Muscle of leg (tissue), 11 donors: ENCODE data around the gene MYRIP. TPM values are rescaled to one million over a fixed set of nuclear protein-coding genes. Genes with fewer than 3 reads are reported as not detected.

Source experiments
- DNase-seq: peaks from one replicate; pipeline ENCODE4 v3.0.0; 2013
- H3K27ac ChIP-seq: one replicate; pipeline ENCODE4 v1.5.1; 2013; ENCODE audit warnings: mild to moderate bottlenecking, low read length, control low read depth
- H3K27me3 ChIP-seq: one replicate; pipeline ENCODE4 v1.6.1; 2013; ENCODE audit warnings: low read length; ENCODE audit not compliant: control insufficient read depth, insufficient read depth
- H3K36me3 ChIP-seq: one replicate; pipeline ENCODE4 v1.6.1; 2013; ENCODE audit warnings: low read length; ENCODE audit not compliant: control insufficient read depth, insufficient read depth
- H3K4me1 ChIP-seq: one replicate; pipeline ENCODE4 v1.6.1; 2013; ENCODE audit warnings: low read length; ENCODE audit not compliant: control insufficient read depth, insufficient read depth
- H3K4me3 ChIP-seq: one replicate; pipeline ENCODE4 v1.5.1; 2013; ENCODE audit warnings: low read length, control low read depth
- H3K9me3 ChIP-seq: replicated peaks from 2 replicates; pipeline ENCODE4 v1.6.1; 2013; ENCODE audit warnings: low read depth, low read length; ENCODE audit not compliant: control insufficient read depth
- WGBS: methylation state at CpG from one replicate; pipeline ENCODE4 v1.1.5; 2013; ENCODE audit warnings: missing lambda C conversion rate; ENCODE audit not compliant: insufficient coverage; 5-methylcytosine and 5-hydroxymethylcytosine counted together
- polyA plus RNA-seq, 8 donors: library from polyadenylated mRNA; unstranded; fragments of 120-200 nt; gene quantifications; one replicate each; pipeline versions ENCODE4 v1.2.1 to v1.2.3, GENCODE V29; 2013; ENCODE audit warnings: inconsistent platforms in 1 of 8, low replicate concordance in 1 of 8; ENCODE audit not compliant: insufficient read length in 8 of 8, insufficient read depth in 1 of 8
- total RNA-seq: library from RNA; stranded (reverse); fragments of 120-200 nt; gene quantifications from one replicate; pipeline ENCODE4 v1.2.4, GENCODE V29; 2013

MYRIP gene
- total and polyA plus RNA-seq, 9 donors: 0.43 to 1.3 (median 0.75) TPM

DNA sequence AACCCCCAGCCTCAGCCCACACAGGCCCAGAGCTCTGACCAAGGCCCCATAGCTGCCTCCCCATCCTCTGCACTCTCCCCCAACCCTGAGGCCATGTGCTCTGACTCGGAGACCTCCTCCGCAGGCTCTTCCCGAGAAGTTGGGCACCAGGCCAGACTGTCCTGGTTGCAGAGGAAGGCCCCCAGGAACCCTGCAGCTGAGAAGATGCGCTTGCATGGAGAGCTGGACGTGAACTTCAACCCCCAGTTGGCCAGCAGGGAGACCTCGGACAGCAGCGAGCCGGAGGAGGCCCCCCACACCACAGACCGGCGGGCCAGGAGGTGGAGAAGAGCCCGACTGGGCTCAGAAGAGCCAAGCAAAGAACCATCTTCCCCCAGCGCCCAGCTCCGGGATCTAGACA, 380.6 kb downstream of the MYRIP start:
- H3K27ac ChIP-seq: no peak overlapping the region
- no peak for DNase-seq
- H3K4me1 ChIP-seq: no peaks in the 10 kb centered on the region
- H3K4me3 ChIP-seq: no peak overlapping the region
- H3K27me3 ChIP-seq: no peaks in the 10 kb centered on the region
- H3K9me3 ChIP-seq: no peaks in the 10 kb centered on the region
- H3K36me3 ChIP-seq: no peaks in the 10 kb centered on the region
- WGBS: 64% methylated on average over 10 of the region's 13 CpGs

- Histone ChIP-seq H3K27ac (no peak overlapping the region), H3K9me3 (no peaks in the 10 kb centered on the region), H3K4me3 (no peak overlapping the region), H3K4me1 (no peaks in the 10 kb centered on the region), H3K27me3 (no peaks in the 10 kb centered on the region), H3K36me3 (no peaks in the 10 kb centered on the region)
- no peak for DNase-seq
- 67% methylated on average over 1 of the region's 1 CpG for WGBS
These were observed 381.8 kb downstream of the MYRIP start for GRCh38 chr3:40191251-40191650.

DNA sequence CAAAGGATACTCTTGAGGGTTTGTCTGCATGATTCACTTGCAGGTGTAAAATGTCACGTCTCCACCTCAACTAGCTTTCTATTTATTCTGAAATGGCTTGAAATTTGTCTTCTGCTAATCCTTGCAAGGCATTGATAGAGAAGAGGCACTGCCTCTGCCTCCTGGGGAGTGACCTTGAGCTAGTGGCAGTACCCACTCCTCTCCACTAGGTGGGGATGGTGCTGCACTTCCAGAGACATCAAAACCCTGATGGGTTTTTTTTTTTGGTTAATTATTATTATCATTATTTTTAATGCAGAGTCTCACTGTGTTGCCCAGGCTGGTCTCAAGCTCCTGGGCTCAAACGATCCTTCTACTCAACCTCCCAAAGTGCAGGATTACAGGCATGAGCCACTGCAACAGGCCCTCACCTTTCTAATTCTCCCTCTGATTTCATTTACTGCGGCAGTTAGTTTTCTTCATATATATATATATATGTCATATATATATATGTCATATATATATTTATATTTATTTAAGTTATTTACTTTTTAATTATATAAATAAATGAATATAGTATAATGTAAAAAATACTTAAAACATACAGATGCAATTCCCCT, 382.5 kb downstream of the MYRIP start:
- no peaks in the 10 kb centered on the region for H3K27me3 ChIP-seq
- H3K9me3 ChIP-seq: no peaks in the 10 kb centered on the region
- WGBS: no CpG with 5 or more reads among the region's 3 CpGs
- H3K27ac ChIP-seq: no peak overlapping the region
- peak; percentile 56 for DNase-seq
- H3K36me3 ChIP-seq: no peaks in the 10 kb centered on the region
- H3K4me3 ChIP-seq: no peak overlapping the region
- H3K4me1 ChIP-seq: no peaks in the 10 kb centered on the region

GRCh38 chr3:40192628-40193027, 383.2 kb downstream of the MYRIP start:
- no CpG with 5 or more reads among the region's 3 CpGs for WGBS
- no peak for DNase-seq
- no peaks in the 10 kb centered on the region for H3K9me3 ChIP-seq
- no peak overlapping the region for H3K27ac ChIP-seq
- H3K4me3 ChIP-seq: no peak overlapping the region
- no peaks in the 10 kb centered on the region for H3K27me3 ChIP-seq
- no peaks in the 10 kb centered on the region for H3K36me3 ChIP-seq
- H3K4me1 ChIP-seq: no peaks in the 10 kb centered on the region

DNA sequence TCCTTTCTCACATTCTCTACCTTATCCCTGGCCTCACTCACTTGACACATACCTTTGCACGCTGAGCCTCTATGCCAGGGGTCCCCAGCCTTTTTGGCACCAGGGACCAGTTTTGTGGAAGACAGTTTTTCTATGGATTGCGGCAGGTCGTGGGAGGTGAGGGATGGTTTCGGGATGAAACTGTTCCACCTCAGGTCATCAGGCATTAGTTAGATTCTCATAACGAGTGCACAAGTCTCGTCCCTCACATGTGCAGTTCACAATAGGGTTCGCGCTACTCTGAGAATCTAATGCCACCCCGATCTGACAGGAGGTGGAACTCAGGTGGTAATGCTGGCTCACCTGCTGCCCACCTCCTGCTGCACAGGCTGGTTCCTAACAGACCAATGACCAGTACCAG, 387.6 kb downstream of the MYRIP start:
- Histone ChIP-seq H3K27me3 (no peaks in the 10 kb centered on the region), H3K4me1 (no peaks in the 10 kb centered on the region), H3K27ac (no peak overlapping the region), H3K9me3 (no peaks in the 10 kb centered on the region), H3K36me3 (no peaks in the 10 kb centered on the region), H3K4me3 (no peak overlapping the region)
- WGBS: 88% methylated on average over 8 of the region's 9 CpGs
- no peak for DNase-seq

DNA sequence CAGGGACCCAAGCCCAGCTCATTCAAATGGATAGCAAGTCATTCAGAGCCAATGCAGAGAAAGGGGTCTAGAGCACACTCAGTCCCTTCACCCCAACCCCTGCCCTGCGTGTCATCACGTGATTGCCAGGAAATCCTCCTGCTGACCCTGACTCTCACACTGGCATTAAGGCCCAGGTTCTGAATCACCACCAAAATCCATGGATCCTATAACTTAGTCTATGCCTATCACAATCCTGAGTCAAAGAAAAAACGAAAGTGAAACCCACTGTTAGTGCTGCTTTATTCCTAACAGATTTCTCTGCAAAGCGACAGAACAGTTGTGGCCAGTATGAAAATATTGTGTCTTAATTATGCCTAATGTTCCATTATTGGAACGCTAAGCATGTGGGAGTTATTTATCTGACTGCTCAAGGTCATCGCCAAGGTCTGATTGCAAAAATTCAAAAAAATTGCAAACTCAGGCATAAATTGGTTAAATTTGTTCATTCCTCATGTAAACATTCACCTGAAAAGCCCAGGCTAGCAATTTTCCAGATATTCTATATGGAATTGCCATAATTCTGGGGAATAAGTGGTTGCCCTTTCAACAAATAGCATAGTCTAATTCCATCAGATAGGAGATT, 391.4 kb downstream of the MYRIP start:
- no peaks in the 10 kb centered on the region for H3K4me1 ChIP-seq
- no peaks in the 10 kb centered on the region for H3K27me3 ChIP-seq
- 82% methylated on average over 3 of the region's 6 CpGs for WGBS
- DNase-seq: no peak
- H3K36me3 ChIP-seq: no peaks in the 10 kb centered on the region
- H3K9me3 ChIP-seq: no peaks in the 10 kb centered on the region
- H3K4me3 ChIP-seq: no peak overlapping the region
- H3K27ac ChIP-seq: no peak overlapping the region

GRCh38 chr3:40201770-40202169, 392.4 kb downstream of the MYRIP start:
- no peaks in the 10 kb centered on the region for H3K9me3 ChIP-seq
- no peak overlapping the region for H3K4me3 ChIP-seq
- 17% methylated on average over 3 of the region's 3 CpGs for WGBS
- no peak for DNase-seq
- no peaks in the 10 kb centered on the region for H3K27me3 ChIP-seq
- no peaks in the 10 kb centered on the region for H3K36me3 ChIP-seq
- H3K27ac ChIP-seq: no peak overlapping the region
- no peaks in the 10 kb centered on the region for H3K4me1 ChIP-seq

- no peak overlapping the region for H3K4me3 ChIP-seq
- WGBS: no CpG with 5 or more reads among the region's 2 CpGs
- no peaks in the 10 kb centered on the region for H3K4me1 ChIP-seq
These were observed 397.1 kb downstream of the MYRIP start for GRCh38 chr3:40206522-40206921.

GRCh38 chr3:40207796-40208195, 398.4 kb downstream of the MYRIP start:
- DNase-seq: no peak
- Histone ChIP-seq H3K4me3 (no peak overlapping the region), H3K27ac (no peak overlapping the region), H3K36me3 (no peaks in the 10 kb centered on the region), H3K27me3 (no peaks in the 10 kb centered on the region), H3K9me3 (no peaks in the 10 kb centered on the region), H3K4me1 (no peaks in the 10 kb centered on the region)

More at GRCh38 chr3:40206522-40206921, 397.1 kb downstream of the MYRIP start:
- Histone ChIP-seq H3K27ac (no peak overlapping the region), H3K36me3 (no peaks in the 10 kb centered on the region), H3K9me3 (no peaks in the 10 kb centered on the region), H3K27me3 (no peaks in the 10 kb centered on the region)
- DNase-seq: no peak

- no CpG with 5 or more reads among the region's 2 CpGs for WGBS
- Histone ChIP-seq H3K27ac (no peak overlapping the region), H3K36me3 (no peaks in the 10 kb centered on the region), H3K4me3 (no peak overlapping the region), H3K9me3 (no peaks in the 10 kb centered on the region), H3K27me3 (no peaks in the 10 kb centered on the region), H3K4me1 (no peaks in the 10 kb centered on the region)
- DNase-seq: no peak
These were observed 398.8 kb downstream of the MYRIP start for GRCh38 chr3:40208251-40208650.

GRCh38 chr3:40211579-40211978, 402.2 kb downstream of the MYRIP start:
- H3K36me3 ChIP-seq: no peaks in the 10 kb centered on the region
- no peak for DNase-seq
- H3K4me1 ChIP-seq: no peaks in the 10 kb centered on the region
- H3K27ac ChIP-seq: no peak overlapping the region
- H3K27me3 ChIP-seq: no peaks in the 10 kb centered on the region
- H3K4me3 ChIP-seq: no peak overlapping the region
- no peaks in the 10 kb centered on the region for H3K9me3 ChIP-seq
- WGBS: no CpG with 5 or more reads among the region's 4 CpGs
